Memory B cell (primary cell): Measurements from ENCODE around the gene B3GALT5.

Experiments used
- ATAC-seq: fragments of 150-1000 bp; cut with Tn5 transposase; 2 replicates; pipeline ENCODE4 v1.10.0; 2021; ENCODE audit warnings: low read depth, mild to moderate bottlenecking, moderate library complexity
- DNase-seq, 2 donors: peaks; one replicate each; pipeline ENCODE4 v3.0.0; 2022; ENCODE audit warnings: low spot score in 2 of 2
- H3K27ac Mint-ChIP-seq: one replicate; pipeline ENCODE4 v1.8.0; 2022; ENCODE audit warnings: mild to moderate bottlenecking, moderate library complexity, mixed read lengths
- H3K27me3 Mint-ChIP-seq: one replicate; pipeline ENCODE4 v1.8.0; 2022; ENCODE audit warnings: mixed read lengths
- H3K36me3 Mint-ChIP-seq: one replicate; pipeline ENCODE4 v1.8.0; 2022; ENCODE audit warnings: mild to moderate bottlenecking, mixed read lengths
- H3K4me1 Mint-ChIP-seq: one replicate; pipeline ENCODE4 v1.8.0; 2022; ENCODE audit warnings: mixed read lengths
- H3K4me3 Mint-ChIP-seq: one replicate; pipeline ENCODE4 v1.8.0; 2022; ENCODE audit warnings: mild to moderate bottlenecking, moderate library complexity, mixed read lengths
- H3K9me3 Mint-ChIP-seq: one replicate; pipeline ENCODE4 v1.8.0; 2022; ENCODE audit warnings: mixed read lengths

The B3GALT5 gene

GRCh38 chr21:39696618-39697017 is 83.9 kb downstream of the B3GALT5 start:
- Mint-ChIP-seq H3K27me3 (no peaks in the 10 kb centered on the region), H3K27ac (no peak overlapping the region), H3K4me1 (no peaks in the 10 kb centered on the region), H3K9me3 (peaks cover 2% of the 10 kb centered on the region), H3K4me3 (no peak overlapping the region), H3K36me3 (no peaks in the 10 kb centered on the region)
- ATAC-seq: no peak
- no peak for DNase-seq

GRCh38 chr21:39700318-39700717 is 87.6 kb downstream of the B3GALT5 start:
- H3K36me3 Mint-ChIP-seq: peaks cover 2% of the 10 kb centered on the region
- H3K9me3 Mint-ChIP-seq: peaks cover 2% of the 10 kb centered on the region
- no peaks in the 10 kb centered on the region for H3K4me1 Mint-ChIP-seq
- no peak for DNase-seq
- peaks cover 1% of the 10 kb centered on the region for H3K27me3 Mint-ChIP-seq
- H3K4me3 Mint-ChIP-seq: no peak overlapping the region
- ATAC-seq: no peak
- H3K27ac Mint-ChIP-seq: no peak overlapping the region

- Mint-ChIP-seq H3K4me3 (no peak overlapping the region), H3K9me3 (peaks cover 2% of the 10 kb centered on the region), H3K4me1 (no peaks in the 10 kb centered on the region), H3K27me3 (peaks cover 1% of the 10 kb centered on the region), H3K36me3 (peaks cover 2% of the 10 kb centered on the region), H3K27ac (no peak overlapping the region)
- DNase-seq: no peak
- ATAC-seq: no peak
Observed at GRCh38 chr21:39703578-39703977, 90.8 kb downstream of the B3GALT5 start.

GRCh38 chr21:39705849-39706248 is 93.1 kb downstream of the B3GALT5 start:
- no peak overlapping the region for H3K4me3 Mint-ChIP-seq
- H3K27me3 Mint-ChIP-seq: peaks cover 1% of the 10 kb centered on the region
- no peak for DNase-seq
- H3K9me3 Mint-ChIP-seq: peaks cover 3% of the 10 kb centered on the region
- no peak for ATAC-seq
- no peaks in the 10 kb centered on the region for H3K4me1 Mint-ChIP-seq
- no peak overlapping the region for H3K27ac Mint-ChIP-seq
- peaks cover 2% of the 10 kb centered on the region for H3K36me3 Mint-ChIP-seq

- Mint-ChIP-seq H3K36me3 (peaks cover 2% of the 10 kb centered on the region), H3K4me3 (no peak overlapping the region), H3K4me1 (no peaks in the 10 kb centered on the region), H3K9me3 (peaks cover 3% of the 10 kb centered on the region), H3K27ac (no peak overlapping the region), H3K27me3 (peaks cover 1% of the 10 kb centered on the region)
- no peak for DNase-seq
- ATAC-seq: no peak
Observed at GRCh38 chr21:39707316-39707715, 94.6 kb downstream of the B3GALT5 start.

- no peak for ATAC-seq
- no peaks in the 10 kb centered on the region for H3K4me1 Mint-ChIP-seq
- H3K36me3 Mint-ChIP-seq: no peaks in the 10 kb centered on the region
- H3K4me3 Mint-ChIP-seq: no peak overlapping the region
- H3K9me3 Mint-ChIP-seq: peaks cover 1% of the 10 kb centered on the region
- no peak overlapping the region for H3K27ac Mint-ChIP-seq
- no peak for DNase-seq
- H3K27me3 Mint-ChIP-seq: peaks cover 2% of the 10 kb centered on the region
Observed at GRCh38 chr21:39710866-39711265, 98.1 kb downstream of the B3GALT5 start.

- Mint-ChIP-seq H3K27ac (no peak overlapping the region), H3K27me3 (peaks cover 2% of the 10 kb centered on the region), H3K36me3 (no peaks in the 10 kb centered on the region), H3K4me1 (no peaks in the 10 kb centered on the region), H3K4me3 (no peak overlapping the region), H3K9me3 (peaks cover 1% of the 10 kb centered on the region)
- DNase-seq (no peak), ATAC-seq (no peak)
Observed at GRCh38 chr21:39712273-39712672, 99.5 kb downstream of the B3GALT5 start.

GRCh38 chr21:39712976-39713375 is 100.2 kb downstream of the B3GALT5 start:
- Mint-ChIP-seq H3K4me3 (no peak overlapping the region), H3K9me3 (peaks cover 1% of the 10 kb centered on the region), H3K27me3 (peaks cover 2% of the 10 kb centered on the region), H3K27ac (no peak overlapping the region), H3K36me3 (no peaks in the 10 kb centered on the region), H3K4me1 (no peaks in the 10 kb centered on the region)
- ATAC-seq: no peak
- no peak for DNase-seq

GRCh38 chr21:39713905-39714304 is 101.2 kb downstream of the B3GALT5 start:
- ATAC-seq (no peak), DNase-seq (no peak)
- Mint-ChIP-seq H3K36me3 (no peaks in the 10 kb centered on the region), H3K4me3 (no peak overlapping the region), H3K4me1 (no peaks in the 10 kb centered on the region), H3K9me3 (peaks cover 1% of the 10 kb centered on the region), H3K27ac (no peak overlapping the region), H3K27me3 (peaks cover 2% of the 10 kb centered on the region)

GRCh38 chr21:39714331-39714730 is 101.6 kb downstream of the B3GALT5 start:
- ATAC-seq (no peak), DNase-seq (no peak)
- no peak overlapping the region for H3K27ac Mint-ChIP-seq
- no peak overlapping the region for H3K4me3 Mint-ChIP-seq
- no peaks in the 10 kb centered on the region for H3K4me1 Mint-ChIP-seq
- no peaks in the 10 kb centered on the region for H3K36me3 Mint-ChIP-seq
- no peaks in the 10 kb centered on the region for H3K9me3 Mint-ChIP-seq
- peaks cover 2% of the 10 kb centered on the region for H3K27me3 Mint-ChIP-seq

GRCh38 chr21:39715804-39716397 is 103.2 kb downstream of the B3GALT5 start:
- Mint-ChIP-seq H3K4me1 (no peaks in the 10 kb centered on the region), H3K36me3 (no peaks in the 10 kb centered on the region), H3K9me3 (no peaks in the 10 kb centered on the region), H3K27ac (no peak overlapping the region), H3K4me3 (no peak overlapping the region), H3K27me3 (peaks cover 2% of the 10 kb centered on the region)
- no peak for ATAC-seq
- DNase-seq: peak in 1 of 2 donors; percentile 1

- ATAC-seq (no peak), DNase-seq (no peak)
- Mint-ChIP-seq H3K9me3 (peaks cover 5% of the 10 kb centered on the region), H3K27ac (no peak overlapping the region), H3K36me3 (no peaks in the 10 kb centered on the region), H3K4me1 (no peaks in the 10 kb centered on the region), H3K27me3 (peaks cover 2% of the 10 kb centered on the region), H3K4me3 (no peak overlapping the region)
Observed at GRCh38 chr21:39720126-39720778, 107.5 kb downstream of the B3GALT5 start.

- H3K4me1 Mint-ChIP-seq: no peaks in the 10 kb centered on the region
- peaks cover 5% of the 10 kb centered on the region for H3K9me3 Mint-ChIP-seq
- no peak for ATAC-seq
- DNase-seq: no peak
- no peak overlapping the region for H3K27ac Mint-ChIP-seq
- no peak overlapping the region for H3K4me3 Mint-ChIP-seq
- peaks cover 2% of the 10 kb centered on the region for H3K27me3 Mint-ChIP-seq
- H3K36me3 Mint-ChIP-seq: no peaks in the 10 kb centered on the region
Observed at GRCh38 chr21:39721885-39722284, 109.1 kb downstream of the B3GALT5 start.
